Bronchial epithelial cell (primary cell): Measurements from ENCODE around the gene CREB1. TPM values are rescaled to one million over a fixed set of nuclear protein-coding genes. Genes with fewer than 3 reads are reported as not detected.

Experiments
- DNase-seq: peaks from one replicate; pipeline ENCODE4 v3.0.0-alpha.2; 2010; ENCODE audit warnings: low read depth
- FAIRE-seq: peaks from 2 replicates; lab custom pipeline; 2011; peaks lifted over from hg19 to GRCh38; lab: Jason Lieb, UNC
- H3K27me3 ChIP-seq: 2 replicates; pipeline ENCODE4 v1.5.1; 2011; ENCODE audit warnings: low read length; ENCODE audit not compliant: control insufficient read depth, insufficient read depth
- H3K36me3 ChIP-seq: 2 replicates; pipeline ENCODE4 v1.5.1; 2011; ENCODE audit warnings: low read length; ENCODE audit not compliant: control insufficient read depth, insufficient read depth
- H3K4me3 ChIP-seq: 2 replicates; pipeline ENCODE4 v1.5.1; 2011; ENCODE audit warnings: mild to moderate bottlenecking, low read depth, low read length, control low read depth
- CTCF ChIP-seq: IDR thresholded peaks from 2 replicates; pipeline ENCODE4 v1.5.1; 2011; ENCODE audit warnings: mild to moderate bottlenecking, moderate library complexity, low read length, control low read depth, inconsistent platforms; ENCODE audit not compliant: insufficient read depth, severe bottlenecking
- total RNA-seq: library from RNA; depleted of rRNA; stranded (reverse); fragments of >200 nt; gene quantifications from 2 replicates; pipeline ENCODE4 v1.2.1, GENCODE V29; 2014

Gene CREB1
- total RNA-seq, 1 donor from 2014 or later: 36.9 TPM

GRCh38 chr2:207546822-207547221 is 17.1 kb downstream of the CREB1 start:
- no peak for TF ChIP-seq CTCF
- Histone ChIP-seq H3K4me3 (no peak overlapping the region), H3K27me3 (no peaks in the 10 kb centered on the region), H3K36me3 (no peaks in the 10 kb centered on the region)
- DNase-seq (no peak), FAIRE-seq (no peak)

GRCh38 chr2:207549145-207549544 is 19.4 kb downstream of the CREB1 start:
- no peak overlapping the region for H3K4me3 ChIP-seq
- no peaks in the 10 kb centered on the region for H3K36me3 ChIP-seq
- H3K27me3 ChIP-seq: no peaks in the 10 kb centered on the region
- no peak for TF ChIP-seq CTCF
- DNase-seq (no peak), FAIRE-seq (no peak)

GRCh38 chr2:207558079-207558491 is 28.3 kb downstream of the CREB1 start:
- Histone ChIP-seq H3K4me3 (no peak overlapping the region), H3K36me3 (peaks cover 10% of the 10 kb centered on the region), H3K27me3 (no peaks in the 10 kb centered on the region)
- no peak for FAIRE-seq
- no peak for TF ChIP-seq CTCF
- no peak for DNase-seq

GRCh38 chr2:207561386-207562080 is 31.8 kb downstream of the CREB1 start:
- no peak for DNase-seq
- no peak for FAIRE-seq
- Histone ChIP-seq H3K36me3 (peaks cover 11% of the 10 kb centered on the region), H3K4me3 (no peak overlapping the region), H3K27me3 (no peaks in the 10 kb centered on the region)
- TF ChIP-seq CTCF: no peak

GRCh38 chr2:207565736-207566500 is 36.2 kb downstream of the CREB1 start:
- peaks cover 9% of the 10 kb centered on the region for H3K36me3 ChIP-seq

More at GRCh38 chr2:207565736-207566500, 36.2 kb downstream of the CREB1 start:
- FAIRE-seq (no peak), DNase-seq (no peak)
- no peak for TF ChIP-seq CTCF
- Histone ChIP-seq H3K4me3 (no peak overlapping the region), H3K27me3 (no peaks in the 10 kb centered on the region)
